Activated CD8-positive, alpha-beta memory T cell treated with anti-CD3 and anti-CD28 coated beads, Interleukin-2, amount 50 U/mL, for 4 hours (primary cell): Measurements from ENCODE around the gene SLC24A3.

Experiments used
- DNase-seq: peaks from one replicate; pipeline ENCODE4 v3.0.0-alpha.2; 2020

SLC24A3 gene

DNA sequence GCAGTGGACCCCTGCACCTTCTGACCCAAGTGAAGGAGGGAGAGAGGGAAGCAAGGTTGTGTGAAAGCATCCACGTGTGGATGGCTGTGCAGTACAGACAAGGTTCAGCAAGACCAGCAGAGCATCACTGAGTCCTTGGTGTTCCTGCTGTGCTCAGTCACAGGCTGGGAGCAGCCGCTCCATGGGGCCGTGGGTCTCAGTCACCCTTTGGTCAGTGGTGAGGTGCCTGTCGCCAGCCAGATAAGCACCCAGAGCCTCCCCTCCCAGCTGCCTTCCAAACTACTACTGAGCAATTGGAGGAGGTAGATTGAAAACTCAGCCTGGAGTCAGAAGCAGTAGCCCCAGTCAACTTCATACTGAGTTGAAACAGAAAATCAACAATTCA lies 218.9 kb downstream of the SLC24A3 start:
- no peak for DNase-seq

DNA sequence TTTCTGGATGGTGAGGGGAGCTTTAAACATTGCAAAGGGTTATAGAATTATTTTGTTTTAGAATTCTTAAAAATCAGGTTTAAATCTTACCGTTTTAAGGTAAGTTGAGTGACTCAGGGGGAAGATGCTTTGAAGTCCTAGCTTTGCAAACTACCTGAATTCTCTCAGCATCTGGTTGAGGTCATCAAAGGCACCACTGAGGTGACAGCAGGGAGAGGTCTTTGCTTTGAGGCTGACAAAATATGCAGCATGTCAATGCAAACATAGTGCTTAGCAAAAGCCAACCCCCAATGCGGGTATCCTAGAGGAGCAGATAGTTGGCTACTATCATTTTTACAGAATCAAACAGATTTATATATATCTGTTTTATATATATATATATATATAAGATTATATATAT lies 219.5 kb downstream of the SLC24A3 start:
- no peak for DNase-seq

DNA sequence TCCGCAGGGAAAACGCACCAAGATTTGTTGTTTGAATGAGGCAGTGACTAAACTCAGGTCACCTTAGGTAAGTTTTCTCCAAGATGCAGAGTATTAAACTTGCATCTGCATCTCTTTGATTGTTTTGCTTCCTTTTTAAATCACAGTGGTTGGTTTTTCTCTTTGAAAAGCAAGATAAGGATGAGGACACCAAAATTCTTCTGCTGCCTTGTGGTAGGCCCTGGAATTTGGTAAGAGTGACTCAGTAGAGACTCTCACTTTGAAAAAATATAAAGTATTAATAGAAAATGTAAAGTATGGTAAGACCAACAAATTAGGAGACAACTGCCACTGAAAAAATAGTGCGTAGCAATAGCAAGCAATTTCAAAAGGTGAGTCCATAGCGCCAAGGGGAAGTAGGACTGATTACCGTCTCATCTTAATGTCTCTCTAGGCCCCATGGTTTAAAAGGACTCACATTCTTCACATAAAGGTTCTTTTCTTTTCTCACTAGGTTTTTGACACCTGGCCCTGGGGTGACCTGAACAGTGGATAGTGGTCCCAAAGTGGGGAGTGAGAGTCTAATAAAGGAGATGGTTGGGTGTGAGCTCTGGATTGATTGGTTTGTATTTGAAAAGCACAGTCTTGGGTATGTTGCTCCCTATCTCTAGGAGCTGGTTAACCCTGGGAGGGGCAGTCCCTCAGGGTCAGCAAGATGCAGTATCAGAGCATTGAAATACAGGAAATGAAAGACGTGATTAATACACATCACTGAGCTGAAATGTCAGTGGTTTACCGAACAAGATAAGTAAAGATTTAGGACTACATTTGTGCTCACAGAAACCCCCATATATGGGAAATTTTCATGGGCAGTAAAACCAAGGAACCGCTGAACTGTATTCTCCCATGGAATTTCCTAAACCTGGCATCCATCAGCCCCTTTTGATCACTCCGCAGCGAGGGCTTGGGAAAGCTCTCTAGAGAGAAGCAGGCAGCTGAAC lies 221.2 kb downstream of the SLC24A3 start:
- no peak for DNase-seq

DNA sequence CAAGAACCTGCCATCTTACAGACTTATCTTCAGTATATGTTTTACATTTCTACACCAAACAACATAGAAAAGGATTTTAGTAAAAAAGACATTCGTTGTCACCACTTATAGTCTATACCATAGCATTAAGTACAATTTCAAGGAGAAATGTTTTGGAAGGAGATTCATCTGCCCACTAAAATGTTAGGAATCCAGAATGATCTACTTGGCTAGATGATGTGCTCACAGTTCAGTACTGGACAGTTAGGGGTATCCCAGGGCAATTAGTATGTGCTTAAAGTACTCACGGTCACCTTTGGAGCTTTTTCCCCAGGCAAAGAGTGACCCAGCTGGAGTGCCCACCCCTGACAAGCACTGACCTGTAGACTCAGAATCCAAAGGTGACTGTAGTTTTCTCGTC lies 222.9 kb downstream of the SLC24A3 start:
- DNase-seq, result no peak

DNA sequence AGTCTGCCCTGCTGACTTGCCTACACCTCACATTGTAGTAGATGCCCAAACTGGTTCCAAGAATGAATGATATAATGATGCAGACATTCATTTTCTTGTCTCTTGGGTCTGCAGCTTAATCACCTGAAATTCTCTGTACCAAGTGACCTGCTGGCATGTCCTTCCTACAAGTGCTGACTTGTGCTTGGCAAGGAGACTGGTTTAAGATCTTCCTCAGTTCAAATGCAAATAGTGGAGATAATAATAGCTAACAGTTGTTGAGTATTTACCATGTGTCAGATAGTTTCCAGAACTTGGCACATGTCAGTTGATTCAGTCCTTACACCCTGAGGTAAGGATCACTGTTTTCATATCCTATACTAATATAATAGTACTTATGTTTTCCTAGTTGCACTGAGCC lies 223.4 kb downstream of the SLC24A3 start:
- no peak for DNase-seq

DNA sequence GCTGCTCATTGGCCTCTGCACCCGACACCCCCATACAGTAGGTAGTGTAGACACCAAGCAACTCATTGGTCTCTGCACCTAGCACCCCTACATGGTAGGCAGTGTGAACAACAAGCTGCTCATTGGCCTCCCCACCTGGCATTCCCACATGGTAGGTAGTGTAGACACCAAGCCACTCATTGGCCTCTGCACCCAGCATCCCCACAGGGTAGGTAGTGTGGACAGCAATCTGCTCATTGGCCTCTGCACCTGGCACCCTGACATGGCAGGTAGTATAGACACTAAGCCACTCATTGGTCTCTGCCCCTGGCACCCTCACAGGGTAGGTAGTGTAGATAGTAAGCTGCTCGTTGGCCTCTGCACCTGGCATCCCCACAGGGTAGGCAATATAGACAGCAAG lies 226.0 kb downstream of the SLC24A3 start:
- DNase-seq, result no peak

DNA sequence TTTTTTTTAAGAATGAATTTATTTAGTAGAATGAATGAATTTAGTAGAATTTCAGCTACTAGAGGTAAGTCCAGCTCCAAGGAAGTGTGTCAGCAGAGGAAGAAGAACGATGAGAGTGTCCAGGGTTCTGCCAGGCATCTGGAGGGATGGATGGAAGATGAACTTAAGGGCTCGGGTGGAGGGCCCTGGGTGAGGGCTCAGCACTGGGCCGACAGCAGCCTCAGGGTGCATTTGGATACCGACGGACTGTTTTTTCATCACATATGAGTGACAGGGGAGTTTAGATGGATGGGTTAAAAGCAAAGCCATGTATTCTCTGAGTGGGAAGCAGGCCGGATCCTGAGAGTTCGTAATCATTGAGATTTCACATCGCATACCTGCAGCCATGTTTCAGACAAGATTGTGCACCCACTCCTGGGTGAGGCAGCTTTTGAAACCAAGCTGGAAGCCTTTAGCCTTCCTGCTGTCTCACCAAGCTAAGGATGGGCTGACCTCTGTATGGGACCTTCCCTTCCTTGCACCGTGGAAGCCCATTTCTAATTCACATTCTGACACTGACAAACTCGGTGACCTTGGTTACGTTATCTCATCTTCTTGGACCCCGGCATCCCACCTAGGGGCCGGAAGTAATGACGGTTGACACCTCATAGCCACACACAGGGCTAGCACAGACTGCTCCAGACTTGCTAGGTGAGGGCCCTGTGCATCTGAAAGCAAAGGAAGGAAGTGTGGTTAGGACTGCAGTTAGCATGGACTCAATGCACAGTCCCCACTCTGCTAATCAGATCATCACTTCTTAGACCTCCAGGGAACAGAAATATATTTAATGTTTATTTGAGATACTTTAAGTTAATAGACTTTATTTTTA lies 228.5 kb downstream of the SLC24A3 start:
- DNase-seq, result no peak

DNA sequence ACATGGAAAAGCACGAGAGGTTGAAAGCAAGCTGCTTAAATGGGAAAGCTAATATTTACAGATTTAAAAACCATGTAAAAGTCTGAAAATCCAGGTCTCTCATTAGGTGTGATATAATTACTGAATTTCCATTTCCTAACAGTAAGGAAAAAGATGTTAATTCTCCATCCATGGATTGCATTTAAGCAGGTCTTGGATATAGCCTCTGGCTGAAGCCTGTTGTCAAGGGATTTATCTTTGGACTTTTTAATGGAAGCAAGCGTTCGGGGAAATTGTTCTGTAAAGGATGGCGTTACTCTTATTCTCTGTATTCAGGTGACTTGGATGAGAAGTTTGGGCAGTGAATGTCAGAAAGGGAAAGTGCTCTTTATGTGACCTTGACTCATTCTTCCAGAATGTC lies 233.8 kb downstream of the SLC24A3 start:
- no peak for DNase-seq

DNA sequence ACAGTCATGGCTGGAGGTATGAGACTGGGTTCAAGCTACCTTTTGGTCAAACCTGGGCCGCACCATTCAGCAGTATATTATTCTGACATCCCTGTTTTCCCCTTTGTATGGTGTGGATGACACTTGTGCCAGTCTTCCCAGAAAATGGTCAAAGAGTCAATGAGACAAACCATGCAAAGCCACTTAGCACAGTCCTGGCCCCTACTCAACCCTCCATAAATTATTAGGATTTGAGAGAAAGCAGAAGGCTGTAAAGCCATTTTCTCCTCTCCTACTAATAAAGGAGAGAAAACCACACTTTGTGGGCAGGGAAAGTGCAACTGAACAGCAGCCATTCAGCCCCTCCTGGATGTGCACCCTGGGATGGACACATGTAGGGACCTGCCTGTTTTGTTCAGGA lies 236.2 kb downstream of the SLC24A3 start:
- no peak for DNase-seq

DNA sequence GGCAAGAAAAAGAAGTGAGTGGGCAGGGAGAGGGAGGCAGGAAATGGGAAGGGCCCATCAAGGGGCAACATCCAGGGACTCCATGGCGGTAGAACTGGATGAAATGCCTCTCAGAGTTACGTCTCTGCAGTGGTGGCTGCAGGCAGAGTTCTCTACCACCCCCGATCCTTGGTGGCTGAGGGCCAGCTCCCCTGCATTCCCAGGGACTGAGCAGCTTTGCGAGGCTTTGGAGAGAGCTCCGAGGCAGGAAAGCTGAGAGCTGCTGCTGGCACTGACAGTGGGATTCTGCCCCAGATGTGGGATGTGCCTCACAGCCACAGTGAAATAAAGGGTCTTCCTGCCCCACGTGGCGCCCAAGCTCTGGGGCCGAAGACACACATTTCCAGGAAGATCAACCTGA lies 236.6 kb downstream of the SLC24A3 start:
- no peak for DNase-seq

DNA sequence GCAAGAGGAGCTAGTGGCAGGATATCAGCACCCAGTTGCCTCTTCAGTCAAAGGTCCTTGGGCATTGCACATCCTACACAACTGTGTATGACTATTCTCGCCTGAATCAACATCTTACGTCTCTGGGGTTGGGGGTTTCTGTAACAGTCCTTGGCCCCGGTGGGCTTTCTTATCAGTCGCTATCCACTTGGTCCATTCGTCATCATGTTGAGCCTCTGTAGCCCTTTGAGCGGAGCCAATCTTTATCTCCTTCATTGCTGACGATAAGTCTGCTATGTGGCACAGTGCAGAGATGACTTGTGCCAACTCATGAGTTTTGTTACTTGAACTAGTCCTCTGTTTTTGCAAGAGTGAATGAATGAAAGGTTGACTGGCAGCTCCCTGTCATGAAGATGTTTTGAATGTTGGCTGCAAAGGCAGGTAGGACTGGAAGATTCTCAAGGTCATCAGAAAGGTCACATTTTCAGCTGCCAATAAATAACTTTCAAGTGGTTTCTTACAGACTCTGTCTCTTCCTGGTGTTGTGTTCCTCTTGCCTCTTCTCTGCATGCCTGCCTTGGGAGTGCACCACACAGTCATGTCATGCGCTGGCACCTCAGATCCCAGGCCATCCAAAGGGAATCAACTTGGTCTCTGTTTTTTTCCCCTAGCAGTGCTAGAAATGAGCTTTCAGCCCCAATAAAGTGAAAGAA lies 238.9 kb downstream of the SLC24A3 start:
- no peak for DNase-seq

DNA sequence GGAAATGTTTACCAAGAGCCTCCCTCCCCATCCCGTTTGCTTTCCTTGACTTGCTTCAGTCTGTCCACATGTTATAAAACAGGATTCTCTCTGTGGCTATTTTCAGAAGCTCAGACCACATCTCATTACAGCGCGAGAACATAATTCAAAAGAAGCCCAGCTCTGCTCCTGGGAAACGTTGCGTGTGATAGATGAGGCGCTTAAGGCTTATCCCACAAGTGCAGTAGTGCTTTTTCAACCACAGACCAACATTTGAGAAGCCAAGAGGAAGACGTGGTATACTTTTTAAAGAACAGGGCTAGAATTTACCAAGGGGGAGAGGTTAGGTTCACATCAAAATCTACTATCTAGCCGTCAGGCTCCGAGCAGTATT lies 239.5 kb downstream of the SLC24A3 start:
- no peak for DNase-seq

DNA sequence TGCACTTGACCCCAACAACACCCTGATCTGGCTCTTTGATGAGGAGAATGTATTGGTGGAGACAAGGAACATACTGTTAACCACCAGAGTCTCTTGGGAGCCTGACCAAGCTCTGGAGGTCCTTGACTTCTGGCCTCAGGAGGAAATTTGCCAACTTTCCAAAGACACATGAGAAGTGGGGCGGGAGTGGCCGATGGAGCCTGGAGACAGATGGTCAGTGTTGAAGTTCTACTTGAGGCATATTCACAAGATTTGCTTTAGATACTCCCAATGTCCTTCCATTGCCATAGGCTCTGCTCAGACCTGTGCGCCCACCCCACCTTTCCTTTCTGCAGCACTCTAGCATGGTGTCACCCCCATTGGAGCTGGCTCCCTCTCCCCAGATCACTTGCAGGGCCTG lies 241.0 kb downstream of the SLC24A3 start:
- no peak for DNase-seq

DNA sequence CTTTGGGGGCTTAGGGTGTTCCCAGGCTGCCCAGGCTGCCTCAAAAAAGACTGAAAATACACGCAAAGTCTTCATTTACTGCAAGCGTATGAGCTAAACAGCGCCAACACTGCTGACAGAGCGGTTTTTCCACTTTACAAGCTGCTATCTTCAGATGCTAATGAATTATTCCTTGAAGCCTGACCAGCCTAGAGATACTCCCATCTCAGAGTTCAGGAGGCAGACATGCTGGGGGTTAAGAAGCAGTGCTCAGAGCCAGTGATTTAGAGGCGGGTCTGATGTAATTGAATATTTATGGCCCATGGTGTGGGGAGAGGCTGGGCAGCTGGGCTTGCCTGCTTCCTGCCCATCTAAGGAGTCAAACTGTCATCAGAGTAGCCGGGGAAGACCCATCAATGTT lies 241.4 kb downstream of the SLC24A3 start:
- no peak for DNase-seq

DNA sequence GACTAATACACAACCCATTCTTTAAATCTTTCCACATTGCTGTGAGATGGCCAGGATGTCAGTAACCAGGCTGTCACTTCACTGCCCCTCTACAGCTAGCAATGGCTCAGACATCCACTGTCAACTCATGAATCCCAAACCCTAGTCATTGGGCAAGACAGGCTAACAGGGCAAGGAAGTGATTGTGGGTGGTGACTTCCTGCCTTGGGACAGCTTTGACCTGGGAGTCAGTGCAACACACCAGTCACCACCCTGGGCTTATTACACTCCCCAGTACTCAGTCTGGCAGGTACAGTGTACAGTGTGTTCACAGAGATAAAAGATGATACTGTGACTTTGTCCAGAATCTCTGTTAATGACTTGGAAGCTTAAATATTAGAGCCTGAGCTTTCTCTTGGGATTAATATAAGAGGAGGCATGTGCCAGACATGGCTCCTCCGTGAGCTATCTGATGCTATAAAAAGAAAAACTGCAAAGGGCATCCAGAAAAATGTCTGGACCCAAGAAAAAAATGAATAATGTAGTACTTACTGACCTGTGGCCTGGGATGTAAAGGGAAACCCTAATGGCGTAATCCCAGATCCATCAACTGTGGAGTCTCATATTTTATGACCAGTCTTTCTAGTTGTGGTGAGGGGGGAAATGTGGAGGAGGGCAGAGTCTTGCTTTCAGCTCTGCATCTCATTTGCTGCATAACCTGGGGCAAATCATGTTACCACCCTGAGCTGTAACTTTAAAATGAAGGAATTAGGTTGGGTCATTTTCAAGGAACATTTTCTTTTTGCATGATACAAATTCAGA lies 244.4 kb downstream of the SLC24A3 start:
- DNase-seq, result no peak

DNA sequence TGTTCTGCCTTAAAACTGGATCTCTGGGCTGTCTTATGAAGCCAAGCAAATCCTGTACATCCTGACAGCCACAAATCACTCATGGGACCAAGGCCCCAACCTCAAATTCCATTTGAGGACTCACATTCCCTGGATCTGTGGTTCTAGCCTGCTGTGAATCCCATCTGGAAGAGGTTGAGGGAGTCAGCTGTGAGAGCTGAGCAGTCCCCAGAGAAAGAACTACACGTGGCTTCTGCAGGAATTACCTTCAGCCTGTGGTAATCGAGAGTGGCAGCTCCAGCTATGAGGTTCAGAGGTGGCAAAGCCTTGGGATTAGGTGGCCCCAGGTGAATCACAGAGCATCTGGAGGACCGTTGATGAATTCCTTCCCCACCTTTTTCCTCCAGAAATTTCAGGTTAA lies 245.2 kb downstream of the SLC24A3 start:
- DNase-seq, result no peak

DNA sequence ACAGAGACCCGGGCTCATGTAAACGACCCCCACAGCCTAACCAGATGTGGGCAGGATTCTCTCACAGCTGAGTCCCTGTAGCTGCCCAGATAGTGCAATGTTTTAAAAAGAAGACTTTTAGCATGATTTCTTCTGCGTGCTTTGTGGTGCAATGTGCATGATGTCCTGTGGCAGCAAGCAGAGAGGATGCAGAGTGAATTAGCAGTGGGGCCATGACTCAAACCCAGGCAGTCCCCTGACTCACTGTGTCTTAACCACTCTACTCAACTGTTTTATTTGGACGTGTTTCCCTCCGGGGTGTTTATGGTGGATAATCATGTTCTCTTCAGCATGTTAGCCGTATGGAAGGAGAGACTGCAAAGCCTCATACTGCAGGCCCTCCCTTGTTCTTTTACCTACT lies 247.9 kb downstream of the SLC24A3 start:
- DNase-seq, result no peak

DNA sequence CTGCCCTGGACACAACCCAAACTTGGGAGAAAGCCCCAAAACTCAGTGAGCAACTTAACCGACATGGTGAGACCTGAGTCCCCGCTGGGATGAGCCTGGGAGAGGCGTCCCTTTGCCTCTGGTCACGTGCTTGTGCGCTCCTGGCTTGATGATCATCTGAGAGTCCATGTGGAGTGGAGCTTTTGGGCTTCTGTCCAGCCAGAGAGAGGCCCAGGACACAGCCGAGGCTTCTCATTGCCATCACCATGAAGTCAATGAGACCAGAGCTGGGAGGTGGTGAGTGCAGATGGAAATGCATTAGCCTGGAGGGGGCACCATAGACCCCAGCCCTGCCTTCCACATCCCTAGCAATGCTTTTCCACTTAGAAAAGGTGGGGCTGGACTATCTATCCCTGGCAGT lies 250.0 kb downstream of the SLC24A3 start:
- no peak for DNase-seq

DNA sequence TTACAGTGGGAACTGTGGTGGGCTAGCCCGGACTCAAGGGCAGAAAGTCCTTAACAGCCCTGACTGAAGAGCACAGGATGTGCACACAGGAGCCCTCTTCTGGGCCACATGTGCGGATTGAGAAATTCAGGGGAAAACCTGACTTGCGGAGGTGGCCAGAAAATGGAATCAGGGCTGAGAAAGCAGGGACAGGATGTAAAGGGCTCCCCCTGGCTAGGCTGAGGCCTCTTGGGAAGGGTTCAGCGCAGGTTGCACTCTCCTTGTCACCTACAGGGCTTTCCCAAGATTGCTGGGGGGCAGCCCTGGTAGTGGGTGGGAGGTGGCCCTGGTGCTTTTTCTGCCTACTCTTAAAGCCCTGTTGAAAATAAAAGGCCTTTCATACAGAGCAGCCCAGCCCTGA lies 251.2 kb downstream of the SLC24A3 start:
- no peak for DNase-seq

DNA sequence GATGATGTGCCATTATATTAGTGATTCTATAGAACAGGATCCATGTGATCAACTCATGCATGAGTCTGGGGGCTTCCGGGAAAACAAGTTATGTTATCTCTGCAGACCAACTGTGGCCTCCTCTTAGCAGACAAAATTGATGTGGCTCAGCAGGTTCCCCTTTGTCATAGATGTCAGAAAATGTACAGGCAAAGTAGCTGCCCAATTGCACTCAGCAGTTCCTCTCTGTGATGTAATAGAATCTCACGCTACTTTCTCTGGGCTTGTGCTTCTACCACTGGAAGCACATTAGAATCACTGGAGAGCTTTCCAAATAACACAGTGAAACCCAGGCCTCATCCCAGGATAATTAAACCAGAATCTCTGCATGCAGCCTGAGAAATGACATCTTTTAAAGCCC lies 253.1 kb downstream of the SLC24A3 start:
- no peak for DNase-seq

DNA sequence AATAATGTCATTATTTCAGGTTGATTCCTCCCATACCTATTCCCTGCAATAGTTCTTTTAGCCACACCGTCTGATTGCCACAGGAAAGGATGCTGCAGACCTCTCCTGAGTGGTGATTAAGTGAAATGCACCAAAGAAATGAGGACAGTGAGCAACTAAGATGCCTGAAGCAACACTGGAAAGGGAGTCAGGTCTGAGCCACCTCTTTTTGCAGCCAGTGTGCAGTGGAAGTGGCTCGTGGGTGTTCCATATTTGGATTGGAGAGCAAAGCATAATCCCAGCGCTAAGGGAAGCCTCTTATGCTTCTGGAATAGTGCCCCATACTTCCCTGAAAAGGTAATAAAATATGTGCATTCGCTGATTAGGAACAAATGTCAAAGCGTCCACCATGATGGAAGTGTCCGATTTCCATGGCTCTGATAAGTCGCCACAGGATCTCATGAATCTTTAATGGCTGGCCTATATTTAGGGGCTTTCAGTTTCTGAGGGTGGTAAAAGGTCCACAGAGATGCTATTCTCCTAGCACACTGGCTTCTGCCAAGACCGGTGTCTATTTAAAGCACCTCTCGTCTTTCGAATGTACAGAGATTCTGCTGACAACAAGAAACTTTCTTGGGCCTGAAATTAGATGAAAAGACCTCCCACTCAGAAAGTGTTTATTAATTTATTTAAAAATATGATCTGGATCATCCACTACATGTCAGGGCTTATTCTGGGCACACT lies 253.9 kb downstream of the SLC24A3 start:
- no peak for DNase-seq
